IMR-90 (cell line): ENCODE data around the gene RAB3C. TPM values are rescaled to one million over a fixed set of nuclear protein-coding genes. Genes with fewer than 3 reads are reported as not detected.

Source experiments
- ATAC-seq: fragments of 200-7000 bp; cut with Tn5 transposase; 2 replicates; pipeline ENCODE4 v1.9.1; 2020; ENCODE audit warnings: low read depth, mild to moderate bottlenecking, moderate library complexity
- BruUV-seq: library from RNA; stranded (reverse); fragments of 400-500 nt; replicated peaks from 2 replicates; lab custom pipeline; 2021; lab: Mats Ljungman, UMichigan
- CTCF ChIA-PET: fragments of 300-600 bp; formaldehyde crosslinking; extraction: SDS; loops from one replicate; lab custom pipeline; 2021; ENCODE audit warnings: antibody characterized with exemption; lab: Yijun Ruan, JAX
- POLR2A ChIA-PET: fragments of 300-600 bp; sonication (Branson Sonifier 250); formaldehyde crosslinking; loops from one replicate; lab custom pipeline; 2022; ENCODE audit warnings: antibody characterized with exemption; ENCODE audit not compliant: unreplicated experiment; lab: Charles Lee
- DNase-seq: peaks from one replicate; pipeline ENCODE4 v3.0.0; 2013
- H2AFZ ChIP-seq: replicated peaks from 2 replicates; pipeline ENCODE3; 2013; ENCODE audit warnings: low read length, mild to moderate bottlenecking; ENCODE audit not compliant: poor library complexity
- H2AK5ac ChIP-seq: 2 replicates; pipeline ENCODE4 v1.6.1; 2013; ENCODE audit warnings: low read depth, low read length, inconsistent platforms
- H2AK9ac ChIP-seq: replicated peaks from 2 replicates; pipeline ENCODE3; 2013; ENCODE audit warnings: mild to moderate bottlenecking, low read depth, low read length, moderate library complexity; ENCODE audit not compliant: poor library complexity
- H2BK120ac ChIP-seq: 2 replicates; pipeline ENCODE4 v1.6.1; 2013; ENCODE audit warnings: low read depth, low read length, inconsistent platforms
- H2BK15ac ChIP-seq: 3 replicates; pipeline ENCODE4 v1.6.1; 2013; ENCODE audit warnings: low read depth, low read length, inconsistent platforms
- H2BK20ac ChIP-seq: 2 replicates; pipeline ENCODE4 v1.6.1; 2013; ENCODE audit warnings: low read depth, mild to moderate bottlenecking, inconsistent platforms, low read length, moderate library complexity
- H2BK5ac ChIP-seq: 2 replicates; pipeline ENCODE4 v1.6.1; 2013; ENCODE audit warnings: mild to moderate bottlenecking, low read depth, low read length, inconsistent platforms; ENCODE audit not compliant: poor library complexity, severe bottlenecking
- H3K14ac ChIP-seq: replicated peaks from 2 replicates; pipeline ENCODE4 v1.6.1; 2013; ENCODE audit warnings: low read depth, low read length, inconsistent platforms
- H3K18ac ChIP-seq: 2 replicates; pipeline ENCODE4 v1.6.1; 2013; ENCODE audit warnings: low read depth, low read length, control low read depth
- H3K23ac ChIP-seq: 2 replicates; pipeline ENCODE4 v1.6.1; 2013; ENCODE audit warnings: low read depth, low read length, inconsistent platforms
- H3K27ac ChIP-seq: 2 replicates; pipeline ENCODE4 v1.5.1; 2013; ENCODE audit warnings: mild to moderate bottlenecking, control low read depth, low read length; ENCODE audit not compliant: insufficient read depth
- H3K27me3 ChIP-seq: 2 replicates; pipeline ENCODE4 v1.6.1; 2013; ENCODE audit warnings: low read length; ENCODE audit not compliant: control insufficient read depth, insufficient read depth
- H3K36me3 ChIP-seq: 2 replicates; pipeline ENCODE4 v1.6.1; 2013; ENCODE audit warnings: low read length, mixed read lengths; ENCODE audit not compliant: control insufficient read depth, insufficient read depth
- H3K4ac ChIP-seq: 2 replicates; pipeline ENCODE4 v1.6.1; 2013; ENCODE audit warnings: low read depth, low read length, inconsistent platforms
- H3K4me1 ChIP-seq: 2 replicates; pipeline ENCODE4 v1.6.1; 2013; ENCODE audit warnings: low read length, mixed read lengths; ENCODE audit not compliant: control insufficient read depth, insufficient read depth
- H3K4me2 ChIP-seq: 2 replicates; pipeline ENCODE4 v1.6.1; 2013; ENCODE audit warnings: low read depth, mild to moderate bottlenecking, control low read depth, low read length, moderate library complexity
- H3K4me3 ChIP-seq: 2 replicates; pipeline ENCODE4 v1.5.1; 2013; ENCODE audit warnings: low read depth, mild to moderate bottlenecking, control low read depth, low read length, moderate library complexity; ENCODE audit not compliant: insufficient read depth
- H3K56ac ChIP-seq: 2 replicates; pipeline ENCODE4 v1.6.1; 2013; ENCODE audit warnings: low read length, inconsistent platforms; ENCODE audit not compliant: insufficient read depth; ENCODE audit errors: extremely low read depth
- H3K79me1 ChIP-seq, 2 experiments: 2 replicates each; pipeline ENCODE4 v1.6.1; 2013; ENCODE audit warnings: low read length in 2 of 2, inconsistent platforms in 1 of 2, low read depth in 1 of 2
- H3K9ac ChIP-seq: 2 replicates; pipeline ENCODE4 v1.6.1; 2013; ENCODE audit warnings: low read depth, low read length, control low read depth
- H3K9me1 ChIP-seq: 2 replicates; pipeline ENCODE4 v1.6.1; 2013; ENCODE audit warnings: low read length, inconsistent platforms; ENCODE audit not compliant: insufficient read depth
- H3K9me3 ChIP-seq: 2 replicates; pipeline ENCODE4 v1.6.1; 2013; ENCODE audit warnings: low read length; ENCODE audit not compliant: control insufficient read depth, insufficient read depth
- H4K20me1 ChIP-seq: 2 replicates; pipeline ENCODE4 v1.6.1; 2013; ENCODE audit warnings: low read length, inconsistent platforms; ENCODE audit not compliant: insufficient read depth
- H4K5ac ChIP-seq: 2 replicates; pipeline ENCODE4 v1.6.1; 2013; ENCODE audit warnings: mild to moderate bottlenecking, low read depth, low read length, control low read depth
- H4K8ac ChIP-seq, 2 experiments: 2 replicates each; pipeline ENCODE4 v1.6.1; 2013; ENCODE audit warnings: low read depth in 2 of 2, low read length in 2 of 2, control low read depth in 1 of 2, inconsistent platforms in 1 of 2
- H4K91ac ChIP-seq: 2 replicates; pipeline ENCODE4 v1.6.1; 2013; ENCODE audit warnings: low read depth, low read length, inconsistent platforms; ENCODE audit not compliant: insufficient read depth
- BHLHE40 ChIP-seq: fragments of 150-350 bp; IDR thresholded peaks from 2 replicates; pipeline ENCODE4 v1.6.1; 2016; ENCODE audit warnings: mild to moderate bottlenecking, low read depth, low read length
- CEBPB ChIP-seq: IDR thresholded peaks from 2 replicates; pipeline ENCODE4 v1.6.1; 2012; ENCODE audit warnings: low read depth, low read length, improper control_type of control experiment
- CHD1 ChIP-seq: IDR thresholded peaks from 2 replicates; pipeline ENCODE4 v1.6.1; 2012; ENCODE audit warnings: low read depth, low read length, improper control_type of control experiment
- FOS ChIP-seq: fragments of 150-350 bp; IDR thresholded peaks from 2 replicates; pipeline ENCODE4 v1.6.1; 2016; ENCODE audit warnings: low read depth, low read length
- MAFK ChIP-seq: IDR thresholded peaks from 2 replicates; pipeline ENCODE4 v1.6.1; 2012; ENCODE audit warnings: low read depth, low read length, improper control_type of control experiment
- MAZ ChIP-seq: IDR thresholded peaks from 2 replicates; pipeline ENCODE4 v1.6.1; 2012; ENCODE audit warnings: low read depth, mild to moderate bottlenecking, low read length, improper control_type of control experiment, moderate library complexity, borderline replicate concordance
- MXI1 ChIP-seq: IDR thresholded peaks from 2 replicates; pipeline ENCODE4 v1.6.1; 2012; ENCODE audit warnings: low read depth, mild to moderate bottlenecking, low read length, moderate library complexity, borderline replicate concordance
- NFE2L2 ChIP-seq: fragments of 150-350 bp; IDR thresholded peaks from 2 replicates; pipeline ENCODE4 v1.6.1; 2016; ENCODE audit warnings: low read depth, mild to moderate bottlenecking, low read length
- POLR2A ChIP-seq: IDR thresholded peaks from 2 replicates; pipeline ENCODE4 v1.6.1; 2012; ENCODE audit warnings: mild to moderate bottlenecking, low read depth, low read length
- RAD21 ChIP-seq: IDR thresholded peaks from 2 replicates; pipeline ENCODE4 v1.6.1; 2012; ENCODE audit warnings: low read length, improper control_type of control experiment
- RCOR1 ChIP-seq: IDR thresholded peaks from 2 replicates; pipeline ENCODE4 v1.6.1; 2012; ENCODE audit warnings: mild to moderate bottlenecking, low read length, improper control_type of control experiment; ENCODE audit not compliant: insufficient replicate concordance
- RFX5 ChIP-seq: IDR thresholded peaks from 2 replicates; pipeline ENCODE4 v1.8.0; 2012; ENCODE audit warnings: low read depth, mild to moderate bottlenecking, low read length, moderate library complexity
- SMC3 ChIP-seq: fragments of 150-350 bp; IDR thresholded peaks from 2 replicates; pipeline ENCODE4 v1.6.1; 2016; ENCODE audit warnings: low read depth, mild to moderate bottlenecking, antibody characterized with exemption, low read length, moderate library complexity
- WGBS, 2 experiments: methylation state at CpG; one replicate each; pipeline versions ENCODE4 v1.1.5 to v1.1.7; 2013; ENCODE audit warnings: missing lambda C conversion rate in 2 of 2; ENCODE audit not compliant: insufficient read length in 1 of 2; ENCODE audit errors: extremely low coverage in 2 of 2; 5-methylcytosine and 5-hydroxymethylcytosine counted together
- dilution Hi-C: fragments of 300-500 bp; cut with HindIII; formaldehyde crosslinking; loops from one replicate; pipeline ENCODE4 v1.14.3; 2018; ENCODE audit warnings: low sequenced_read_pairs; ENCODE audit not compliant: unreplicated experiment
- in situ Hi-C: fragments of 300-500 bp; cut with MboI; formaldehyde crosslinking; loops from 3 replicates; pipeline ENCODE4 v1.14.3; 2019; ENCODE audit warnings: low sequenced_read_pairs, inconsistent platforms, mixed read lengths
- intact Hi-C: fragments of 100-400 bp; cut with micrococcal nuclease; formaldehyde crosslinking; loops from 2 replicates; pipeline ENCODE4 v1.10.0; 2022
- polyA plus RNA-seq, 3 experiments: library from polyadenylated mRNA; depleted of rRNA; stranded (reverse); fragments of >200 nt; gene quantifications; 2 replicates each; pipeline ENCODE4 v1.2.3, GENCODE V29; 2012; ENCODE audit warnings: low replicate concordance in 1 of 3
- total RNA-seq: library from RNA; depleted of rRNA; stranded (reverse); fragments of >200 nt; gene quantifications from 2 replicates; pipeline ENCODE4 v1.2.3, GENCODE V29; 2012
- TF ChIP-seq, protein P1 (sequence below): conservative IDR thresholded peaks from 2 replicates; pipeline ENCODE4 v1.5.1; 2012; ENCODE audit warnings: mild to moderate bottlenecking, low read depth, low read length, improper control_type of control experiment
- TF ChIP-seq, protein P2 (sequence below): fragments of 150-350 bp; IDR thresholded peaks from 2 replicates; pipeline ENCODE4 v1.6.1; 2017; ENCODE audit warnings: mild to moderate bottlenecking, antibody characterized with exemption, low read length, low read depth
- TF ChIP-seq, protein P3 (sequence below): fragments of 150-350 bp; IDR thresholded peaks from 2 replicates; pipeline ENCODE4 v1.6.1; 2016; ENCODE audit warnings: low read depth, mild to moderate bottlenecking, low read length, moderate library complexity, borderline replicate concordance

RAB3C gene
- total and polyA plus RNA-seq, 2 of the 4 experiments (the other 2 are of a cell fraction), result not detected

DNA sequence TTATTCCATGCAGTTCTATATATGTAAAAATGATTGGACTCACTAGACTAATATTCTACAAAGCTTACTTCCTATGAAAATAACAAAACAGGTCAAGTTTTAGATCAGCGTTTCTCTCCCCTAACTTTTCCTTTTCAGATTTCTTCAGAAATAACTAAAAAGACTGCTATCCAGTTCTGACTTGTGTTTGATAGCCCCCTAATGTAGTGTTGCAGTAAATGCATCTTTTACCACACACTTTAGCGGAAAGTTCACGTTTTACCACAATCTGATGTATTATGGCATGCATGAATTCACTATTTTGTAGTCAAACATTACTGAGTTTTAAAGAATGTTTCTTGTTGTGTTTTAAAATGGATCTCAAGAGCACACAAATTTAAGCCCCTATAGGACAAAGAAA is 292.7 kb downstream of the RAB3C start:
- in situ Hi-C loops, result loop anchor here (25.0 kb wide), 1 partner anchor 487 kb away; no protein-coding TSS in a partner anchor
- CTCF ChIA-PET, result no interaction called here

More for the DNA sequence above, 292.7 kb downstream of the RAB3C start:
- H3K27me3 ChIP-seq, result peaks cover 4% of the 10 kb centered on the region; the same call in 1 of the 2 replicates
- no peaks in the 10 kb centered on the region for H3K9me1 ChIP-seq
- dilution Hi-C loops (no loop called here), intact Hi-C loops (no loop called here)
- no peak overlapping the region for H2BK20ac ChIP-seq
- POLR2A ChIA-PET, result no interaction called here
- ATAC-seq (no peak), DNase-seq (no peak)
- no peaks in the 10 kb centered on the region for H3K9me3 ChIP-seq
- no peak overlapping the region for H3K23ac ChIP-seq
- BruUV-seq, result no TSS peak
- no peak overlapping the region for H3K27ac ChIP-seq
- no peak overlapping the region for H2AFZ ChIP-seq
- H4K8ac ChIP-seq, result no peak overlapping the region
- H3K4me1 ChIP-seq, result no peaks in the 10 kb centered on the region
- no peak overlapping the region for H3K14ac ChIP-seq
- H2BK5ac ChIP-seq, result no peak overlapping the region
- no peak overlapping the region for H2AK9ac ChIP-seq
- TF ChIP-seq CEBPB, result no peak
- TF ChIP-seq BHLHE40, result no peak
- no peak for TF ChIP-seq MAZ
- no peak for TF ChIP-seq FOS
- TF ChIP-seq RAD21, result no peak
- no peak for TF ChIP-seq POLR2A
- no peak for TF ChIP-seq RFX5
- TF ChIP-seq, protein P1, sequence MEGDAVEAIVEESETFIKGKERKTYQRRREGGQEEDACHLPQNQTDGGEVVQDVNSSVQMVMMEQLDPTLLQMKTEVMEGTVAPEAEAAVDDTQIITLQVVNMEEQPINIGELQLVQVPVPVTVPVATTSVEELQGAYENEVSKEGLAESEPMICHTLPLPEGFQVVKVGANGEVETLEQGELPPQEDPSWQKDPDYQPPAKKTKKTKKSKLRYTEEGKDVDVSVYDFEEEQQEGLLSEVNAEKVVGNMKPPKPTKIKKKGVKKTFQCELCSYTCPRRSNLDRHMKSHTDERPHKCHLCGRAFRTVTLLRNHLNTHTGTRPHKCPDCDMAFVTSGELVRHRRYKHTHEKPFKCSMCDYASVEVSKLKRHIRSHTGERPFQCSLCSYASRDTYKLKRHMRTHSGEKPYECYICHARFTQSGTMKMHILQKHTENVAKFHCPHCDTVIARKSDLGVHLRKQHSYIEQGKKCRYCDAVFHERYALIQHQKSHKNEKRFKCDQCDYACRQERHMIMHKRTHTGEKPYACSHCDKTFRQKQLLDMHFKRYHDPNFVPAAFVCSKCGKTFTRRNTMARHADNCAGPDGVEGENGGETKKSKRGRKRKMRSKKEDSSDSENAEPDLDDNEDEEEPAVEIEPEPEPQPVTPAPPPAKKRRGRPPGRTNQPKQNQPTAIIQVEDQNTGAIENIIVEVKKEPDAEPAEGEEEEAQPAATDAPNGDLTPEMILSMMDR, result no peak
- TF ChIP-seq CHD1, result no peak
- no peak for TF ChIP-seq NFE2L2
- no peak for TF ChIP-seq MAFK
- TF ChIP-seq RCOR1, result no peak
- TF ChIP-seq, protein P2, sequence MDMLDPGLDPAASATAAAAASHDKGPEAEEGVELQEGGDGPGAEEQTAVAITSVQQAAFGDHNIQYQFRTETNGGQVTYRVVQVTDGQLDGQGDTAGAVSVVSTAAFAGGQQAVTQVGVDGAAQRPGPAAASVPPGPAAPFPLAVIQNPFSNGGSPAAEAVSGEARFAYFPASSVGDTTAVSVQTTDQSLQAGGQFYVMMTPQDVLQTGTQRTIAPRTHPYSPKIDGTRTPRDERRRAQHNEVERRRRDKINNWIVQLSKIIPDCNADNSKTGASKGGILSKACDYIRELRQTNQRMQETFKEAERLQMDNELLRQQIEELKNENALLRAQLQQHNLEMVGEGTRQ, result no peak
- TF ChIP-seq, protein P3, sequence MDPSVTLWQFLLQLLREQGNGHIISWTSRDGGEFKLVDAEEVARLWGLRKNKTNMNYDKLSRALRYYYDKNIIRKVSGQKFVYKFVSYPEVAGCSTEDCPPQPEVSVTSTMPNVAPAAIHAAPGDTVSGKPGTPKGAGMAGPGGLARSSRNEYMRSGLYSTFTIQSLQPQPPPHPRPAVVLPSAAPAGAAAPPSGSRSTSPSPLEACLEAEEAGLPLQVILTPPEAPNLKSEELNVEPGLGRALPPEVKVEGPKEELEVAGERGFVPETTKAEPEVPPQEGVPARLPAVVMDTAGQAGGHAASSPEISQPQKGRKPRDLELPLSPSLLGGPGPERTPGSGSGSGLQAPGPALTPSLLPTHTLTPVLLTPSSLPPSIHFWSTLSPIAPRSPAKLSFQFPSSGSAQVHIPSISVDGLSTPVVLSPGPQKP, result no peak
- TF ChIP-seq MXI1, result no peak
- no peak for TF ChIP-seq SMC3
- no peak overlapping the region for H3K56ac ChIP-seq
- no CpG with 5 or more reads among the region's 3 CpGs for WGBS, 2 experiments
- H3K18ac ChIP-seq, result no peak overlapping the region
- no peak overlapping the region for H3K9ac ChIP-seq
- no peak overlapping the region for H3K4ac ChIP-seq
- H3K79me1 ChIP-seq, result no peaks in the 10 kb centered on the region
- H3K4me2 ChIP-seq, result no peak overlapping the region
- H3K36me3 ChIP-seq, result no peaks in the 10 kb centered on the region
- H4K20me1 ChIP-seq, result no peaks in the 10 kb centered on the region
- no peak overlapping the region for H4K91ac ChIP-seq
- no peak overlapping the region for H2BK15ac ChIP-seq
- no peak overlapping the region for H4K5ac ChIP-seq
- no peak overlapping the region for H2AK5ac ChIP-seq
- H3K4me3 ChIP-seq, result no peak overlapping the region
- no peak overlapping the region for H2BK120ac ChIP-seq
